ENCODE results near the gene IL21R.
"Not testable (repeated sequence)": the region's sequence is repeated elsewhere in the genome, so short reads cannot be mapped to it uniquely, and the experiment has no call there.

IL21R gene

GRCh38 chr16:27428026-27428785, 26.2 kb downstream of the IL21R start:
- DNase-seq, result no peak

- DNase-seq, result no peak
Measured at GRCh38 chr16:27429330-27429871, 27.4 kb downstream of the IL21R start.

- DNase-seq, result no peak
Measured at GRCh38 chr16:27429981-27430441, 28.0 kb downstream of the IL21R start.

- DNase-seq, result no peak
Measured at GRCh38 chr16:27430512-27430911, 28.5 kb downstream of the IL21R start.

GRCh38 chr16:27430923-27431484, 29.0 kb downstream of the IL21R start:
- no peak for DNase-seq

GRCh38 chr16:27431773-27432532, 30.0 kb downstream of the IL21R start:
- no peak for DNase-seq

- no peak for DNase-seq
Measured at GRCh38 chr16:27432558-27432957, 30.6 kb downstream of the IL21R start.

GRCh38 chr16:27433191-27433590, 31.2 kb downstream of the IL21R start:
- not testable (repeated sequence) for DNase-seq

GRCh38 chr16:27433636-27434035, 31.7 kb downstream of the IL21R start:
- DNase-seq, result no peak

GRCh38 chr16:27434141-27435051, 32.4 kb downstream of the IL21R start:
- DNase-seq, result no peak

- not testable (repeated sequence) for DNase-seq
Measured at GRCh38 chr16:27435146-27435545, 33.2 kb downstream of the IL21R start.

- DNase-seq, result no peak
Measured at GRCh38 chr16:27436065-27436464, 34.1 kb downstream of the IL21R start.

- no peak for DNase-seq
Measured at GRCh38 chr16:27436921-27437650, 35.1 kb downstream of the IL21R start.

GRCh38 chr16:27437946-27438345, 36.0 kb downstream of the IL21R start:
- no peak for DNase-seq

- no peak for DNase-seq
Measured at GRCh38 chr16:27439271-27440018, 37.5 kb downstream of the IL21R start.

GRCh38 chr16:27441276-27441675, 39.3 kb downstream of the IL21R start:
- no peak for DNase-seq

GRCh38 chr16:27441998-27442397, 40.0 kb downstream of the IL21R start:
- DNase-seq, result no peak

GRCh38 chr16:27444015-27444414, 42.0 kb downstream of the IL21R start:
- no peak for DNase-seq

- DNase-seq, result no peak
Measured at GRCh38 chr16:27444470-27444869, 42.5 kb downstream of the IL21R start.

- DNase-seq, result no peak
Measured at GRCh38 chr16:27445502-27446175, 43.7 kb downstream of the IL21R start.

Data from effector CD8-positive, alpha-beta T cell (primary cell).